ENCODE data around the gene SNAP25.

Gene SNAP25

GRCh38 chr20:10217721-10218410 is 764 bp upstream of the SNAP25 start:
- peak; percentile 88 for DNase-seq

- peak; percentile 36 for DNase-seq
Observed at GRCh38 chr20:10219452-10219791, 792 bp downstream of the SNAP25 start.

- DNase-seq: no peak
Observed at GRCh38 chr20:10219993-10220750, 1.5 kb downstream of the SNAP25 start.

- no peak for DNase-seq
Observed at GRCh38 chr20:10221021-10221420, 2.4 kb downstream of the SNAP25 start.

DNA sequence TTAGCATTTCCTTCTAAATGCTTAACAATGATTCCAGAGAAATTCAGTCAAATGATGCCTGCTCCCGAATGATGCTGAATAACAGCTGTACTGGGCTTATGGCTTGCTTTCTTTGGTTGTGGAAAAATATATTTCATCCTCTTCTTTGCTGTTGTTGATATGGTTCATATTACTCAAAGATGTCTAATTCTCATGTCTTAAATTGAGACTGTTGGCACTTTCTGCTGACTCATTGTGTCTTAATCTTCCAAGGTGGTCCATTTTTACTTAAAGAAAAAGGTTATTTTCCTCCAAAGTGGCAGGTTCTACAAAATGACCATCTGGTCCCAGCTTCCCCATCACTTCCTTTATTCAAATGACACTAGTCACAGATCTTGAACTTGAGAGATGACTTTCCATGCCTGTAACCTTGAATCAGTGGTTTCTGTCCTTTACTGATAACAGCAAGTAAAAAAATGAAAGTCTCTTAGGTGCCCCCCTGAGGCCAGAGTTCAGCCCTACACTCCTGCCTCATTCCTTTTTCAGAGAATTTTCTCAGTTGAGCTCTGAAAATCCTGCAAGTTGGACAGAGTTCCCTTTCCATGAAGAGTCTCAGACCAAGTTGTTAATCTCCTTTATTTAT is 6.9 kb downstream of the SNAP25 start:
- no peak for DNase-seq

- DNase-seq: peak; percentile 87
Observed at GRCh38 chr20:10228330-10228729, 9.7 kb downstream of the SNAP25 start.

DNA sequence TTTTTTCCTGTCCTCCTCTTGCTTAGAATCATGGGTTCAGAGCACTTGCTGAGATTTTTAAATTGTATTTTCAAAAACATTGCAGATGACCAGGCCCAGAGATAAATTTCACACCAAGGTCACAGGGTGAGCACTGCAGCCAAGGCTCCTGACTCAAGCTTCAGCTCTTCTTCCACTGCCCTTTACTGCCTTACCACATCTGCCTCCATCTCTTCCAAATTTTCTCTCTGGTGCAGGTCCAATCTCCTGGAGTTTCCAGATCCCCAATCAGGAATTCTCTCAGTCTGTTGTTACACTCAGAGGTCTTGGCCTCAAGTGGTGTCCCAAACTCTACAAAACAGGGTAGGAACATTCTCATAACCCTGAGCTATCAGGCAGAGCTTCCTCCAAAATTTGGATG is 12.7 kb downstream of the SNAP25 start:
- DNase-seq: no peak

DNA sequence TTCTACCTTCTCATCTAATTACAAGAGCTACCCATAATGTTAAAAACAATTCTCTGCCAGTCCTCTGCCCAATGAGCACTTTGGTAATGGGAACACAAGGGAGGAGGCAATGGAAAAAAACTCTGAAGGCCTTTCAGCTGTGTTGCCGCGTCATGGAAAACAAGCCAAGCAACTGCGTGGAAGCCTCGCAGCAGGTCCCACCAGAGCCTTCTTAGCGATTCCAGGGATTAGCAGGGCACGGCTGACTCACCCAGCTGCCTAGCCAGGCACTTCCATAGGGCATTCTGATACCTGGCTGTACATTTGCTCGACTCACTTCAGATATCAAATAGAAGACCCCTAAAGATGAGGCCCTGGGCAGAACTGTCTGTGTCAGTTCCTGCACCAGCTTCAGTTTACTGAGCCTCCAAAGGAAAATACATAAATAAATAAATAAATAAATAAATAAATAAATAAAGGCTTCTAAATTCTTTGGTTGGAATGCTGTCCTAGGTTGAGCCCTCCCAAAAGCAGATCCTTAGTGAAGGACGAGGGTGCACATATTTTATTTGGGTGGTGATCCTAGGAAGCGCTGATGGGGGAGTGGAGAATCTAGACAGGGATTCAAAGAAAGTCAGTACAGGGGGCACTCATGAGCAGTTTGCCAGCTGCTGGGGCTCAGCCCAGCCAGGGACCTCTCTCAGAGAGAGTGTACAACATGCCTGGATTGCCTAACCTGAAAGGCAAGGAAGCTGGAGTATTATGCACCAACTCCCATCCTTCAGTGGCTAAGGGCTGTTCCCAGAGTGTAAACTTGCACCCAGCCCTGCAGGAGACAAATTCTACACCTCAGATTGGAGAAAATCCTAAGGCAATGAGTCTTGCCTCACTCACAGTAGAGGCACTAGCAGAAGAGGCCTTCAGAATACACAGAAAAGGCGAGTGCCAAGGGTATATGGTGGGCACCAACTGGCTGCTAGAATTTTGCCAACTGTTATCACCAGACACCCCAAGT is 18.2 kb downstream of the SNAP25 start:
- no peak for DNase-seq

DNA sequence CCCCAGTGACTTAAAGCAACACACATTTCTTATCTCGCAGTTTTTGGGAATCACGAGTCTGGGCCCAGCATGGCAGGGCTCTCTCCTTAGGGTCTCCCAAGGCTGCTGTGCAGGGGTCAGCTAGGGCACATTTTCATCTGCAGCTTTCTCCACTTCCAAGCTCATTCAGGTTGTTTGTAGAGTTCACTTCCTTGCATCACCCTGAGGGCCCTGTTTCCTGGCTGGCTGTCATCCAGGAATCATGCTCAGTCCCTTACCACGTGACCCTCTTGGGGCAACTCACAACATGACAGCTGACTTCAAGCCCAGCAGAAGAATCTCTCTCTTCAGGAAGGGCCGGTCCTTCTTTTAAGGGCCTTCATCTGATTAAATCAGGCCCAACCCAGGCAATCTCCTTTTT is 21.3 kb downstream of the SNAP25 start:
- DNase-seq: peak; percentile 84

GRCh38 chr20:10240655-10241054 is 22.0 kb downstream of the SNAP25 start:
- DNase-seq: no peak

GRCh38 chr20:10242166-10242565 is 23.5 kb downstream of the SNAP25 start:
- no peak for DNase-seq

DNA sequence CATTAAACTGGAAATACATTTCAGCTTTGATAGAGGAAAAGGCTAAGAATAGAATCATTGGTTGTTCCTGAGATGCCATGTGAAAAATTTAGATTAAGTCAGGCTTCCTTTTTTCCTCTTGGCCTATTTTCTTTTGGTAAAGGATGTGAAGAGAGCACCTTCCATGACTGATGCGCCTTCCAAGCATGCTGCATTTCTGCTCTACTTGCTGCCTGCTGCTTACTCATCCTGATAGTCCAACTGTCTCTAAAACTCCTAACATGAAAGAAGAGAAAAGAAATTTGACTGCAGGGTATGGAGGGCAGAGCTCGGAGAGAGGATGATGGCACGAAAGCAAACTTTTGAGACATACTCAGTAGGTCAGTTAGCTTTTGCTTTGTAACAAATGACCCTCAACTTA is 28.8 kb downstream of the SNAP25 start:
- DNase-seq: no peak

DNA sequence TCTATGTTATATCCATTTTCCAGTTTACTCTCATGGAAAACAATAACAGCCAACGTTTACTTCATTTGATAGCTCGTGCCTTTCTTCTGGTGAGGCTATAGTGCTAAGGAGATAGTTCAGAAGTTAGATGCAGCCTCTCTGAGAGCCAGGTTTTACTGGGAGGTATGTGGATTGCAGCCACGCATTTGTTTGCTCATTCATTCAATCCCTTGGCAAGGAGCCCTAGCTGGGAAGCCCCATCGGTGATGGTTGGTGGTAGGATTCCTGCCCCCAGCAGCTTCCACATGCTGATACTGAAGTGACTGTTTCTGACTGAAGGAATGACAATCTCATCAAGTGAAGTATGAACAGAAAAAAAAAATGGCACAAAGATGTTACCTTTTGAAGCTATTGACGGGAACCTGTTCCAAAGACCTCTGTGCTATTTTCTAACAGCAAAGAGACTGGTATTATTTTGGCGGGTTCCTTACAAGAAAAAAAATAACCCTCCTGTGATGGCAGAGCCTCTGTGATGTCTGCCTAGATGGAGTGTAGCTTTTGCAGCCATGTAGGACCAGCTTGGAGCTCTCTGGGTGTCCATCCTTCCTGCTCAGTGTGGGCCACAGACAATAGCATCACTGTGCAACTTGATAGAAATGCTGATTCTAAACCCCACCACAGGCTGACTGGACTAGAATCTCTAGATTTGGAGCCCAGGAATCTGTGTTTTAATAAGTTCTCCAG is 30.6 kb downstream of the SNAP25 start:
- DNase-seq: no peak

GRCh38 chr20:10249822-10250221 is 31.2 kb downstream of the SNAP25 start:
- DNase-seq: no peak

- DNase-seq: peak; percentile 37
Observed at GRCh38 chr20:10250902-10251301, 32.3 kb downstream of the SNAP25 start.

- DNase-seq: no peak
Observed at GRCh38 chr20:10253780-10254179, 35.1 kb downstream of the SNAP25 start.

DNA sequence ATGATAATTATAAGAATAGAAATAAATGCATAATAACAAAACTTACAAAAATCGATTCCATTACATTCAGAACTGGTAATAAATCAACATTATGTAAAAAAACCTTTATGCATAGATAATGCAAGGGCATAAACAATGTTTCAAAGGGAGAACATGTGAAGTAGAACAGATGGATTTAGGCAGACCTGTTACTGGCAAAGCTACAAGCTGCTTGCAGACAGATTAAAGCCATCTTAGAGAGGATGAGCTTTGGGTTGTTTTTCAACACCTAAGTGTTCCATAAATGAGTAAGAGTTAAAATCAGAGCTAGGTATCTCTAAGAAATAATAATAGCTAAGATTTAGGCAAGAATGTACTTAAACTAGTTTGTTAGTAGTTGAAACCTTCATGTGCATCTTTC is 37.2 kb downstream of the SNAP25 start:
- no peak for DNase-seq

GRCh38 chr20:10259166-10259565 is 40.5 kb downstream of the SNAP25 start:
- DNase-seq: no peak

DNA sequence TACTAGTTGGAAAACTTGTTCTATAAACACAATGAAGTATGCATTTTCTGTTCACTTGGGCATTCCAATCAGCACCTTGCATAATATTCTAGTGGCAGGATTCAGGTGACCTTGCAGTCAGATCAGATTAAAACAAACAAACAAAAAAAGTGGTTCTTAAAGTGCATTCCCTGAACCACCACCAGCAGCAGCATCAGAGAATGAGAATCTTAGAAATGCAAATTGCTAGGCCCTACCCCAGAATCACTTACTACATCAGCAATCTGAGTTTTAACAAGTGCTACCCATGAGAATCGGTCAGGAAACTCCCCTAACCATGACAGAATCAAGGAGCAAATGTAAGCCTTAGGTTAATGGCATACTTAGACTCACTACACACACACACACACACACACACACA is 41.7 kb downstream of the SNAP25 start:
- no peak for DNase-seq

DNA sequence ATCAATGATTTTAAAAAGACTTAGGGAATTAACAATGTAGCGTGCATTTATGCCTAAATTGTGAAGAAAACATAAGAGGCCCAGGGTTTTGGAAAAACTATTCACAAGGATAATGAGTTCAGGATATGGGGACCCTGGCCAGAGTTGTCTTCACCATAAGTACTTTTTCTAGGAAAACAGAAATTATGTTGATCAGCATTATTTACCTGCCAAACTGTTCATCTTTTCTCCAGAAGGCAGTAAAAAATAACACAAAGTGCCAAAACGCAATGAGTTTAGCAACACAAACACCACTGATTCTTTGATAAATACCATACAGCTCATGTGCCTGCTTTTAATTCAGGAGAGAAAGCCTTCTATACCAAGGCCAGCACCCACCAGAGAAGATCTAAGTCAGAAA is 43.1 kb downstream of the SNAP25 start:
- DNase-seq: no peak

- no peak for DNase-seq
Observed at GRCh38 chr20:10263385-10264165, 44.9 kb downstream of the SNAP25 start.

- DNase-seq: no peak
Observed at GRCh38 chr20:10264166-10264558, 45.5 kb downstream of the SNAP25 start.
